CD4-positive, alpha-beta T cell treated with Interleukin-6 for 4 hours (primary cell): ENCODE data around the gene DHRS13.

Experiments
- DNase-seq: peaks from one replicate; pipeline ENCODE4 v3.0.0-alpha.2; 2020; ENCODE audit warnings: mixed read lengths

DHRS13 gene

GRCh38 chr17:28856028-28856574 lies 46.8 kb downstream of the DHRS13 start:
- DNase-seq, result no peak

GRCh38 chr17:28855336-28855679 lies 47.6 kb downstream of the DHRS13 start:
- DNase-seq, result no peak

- peak; percentile 83 for DNase-seq
These were observed 48.2 kb downstream of the DHRS13 start, which contains the start of gene ERAL1 for GRCh38 chr17:28854457-28855335. Gene ERAL1 (plus strand): TSS chr17:28855016. CDS start chr17:28855035, 19 bp downstream.

- no peak for DNase-seq
These were observed 49.6 kb downstream of the DHRS13 start for GRCh38 chr17:28853295-28853694.

- no peak for DNase-seq
These were observed 53.6 kb downstream of the DHRS13 start for GRCh38 chr17:28849281-28849680.

- DNase-seq, result peak; percentile 73
These were observed 54.2 kb downstream of the DHRS13 start for GRCh38 chr17:28848667-28849066.
